Subcutaneous adipose tissue (tissue), 4 donors: Measurements from ENCODE around the gene NCK2. TPM values are rescaled to one million over a fixed set of nuclear protein-coding genes. Genes with fewer than 3 reads are reported as not detected.

Source experiments
- CTCF ChIP-seq: fragments of 450-650 bp; IDR thresholded peaks from one replicate; pipeline ENCODE4 v1.5.1; 2016; ENCODE audit warnings: low read depth, mild to moderate bottlenecking, control low read depth, antibody characterized with exemption, moderate library complexity
- total RNA-seq, 4 donors: library from RNA; depleted of rRNA; stranded (reverse); fragments of >200 nt; gene quantifications; one replicate each; pipeline ENCODE4 v1.1.0, GENCODE V29; 2016

NCK2 gene
- total RNA-seq, 4 donors from 2014 or later: 24.3 to 35.2 (median 27.0) TPM

GRCh38 chr2:105881286-105882136 lies 136.8 kb downstream of the NCK2 start:
- no peak for TF ChIP-seq CTCF

DNA sequence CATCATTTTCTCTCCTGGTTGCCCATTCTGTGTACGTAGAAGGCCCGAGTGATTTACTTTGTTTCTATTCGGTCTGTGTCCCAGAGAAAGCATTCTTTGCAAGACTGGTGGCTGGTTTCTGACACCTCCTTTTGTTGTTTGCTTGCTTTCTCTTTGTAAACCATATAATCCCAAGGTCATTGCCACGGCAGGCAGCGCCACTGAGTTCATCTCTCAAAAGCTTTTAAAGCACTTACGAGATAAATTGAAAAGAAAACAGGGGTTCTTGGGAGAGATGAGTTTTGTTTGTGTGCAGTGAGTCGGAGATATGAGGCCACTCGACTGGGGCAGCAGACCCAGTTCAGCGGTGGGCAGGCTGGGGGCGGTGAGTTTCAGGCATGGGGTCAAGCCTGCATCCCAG lies 137.6 kb downstream of the NCK2 start:
- TF ChIP-seq CTCF: no peak

DNA sequence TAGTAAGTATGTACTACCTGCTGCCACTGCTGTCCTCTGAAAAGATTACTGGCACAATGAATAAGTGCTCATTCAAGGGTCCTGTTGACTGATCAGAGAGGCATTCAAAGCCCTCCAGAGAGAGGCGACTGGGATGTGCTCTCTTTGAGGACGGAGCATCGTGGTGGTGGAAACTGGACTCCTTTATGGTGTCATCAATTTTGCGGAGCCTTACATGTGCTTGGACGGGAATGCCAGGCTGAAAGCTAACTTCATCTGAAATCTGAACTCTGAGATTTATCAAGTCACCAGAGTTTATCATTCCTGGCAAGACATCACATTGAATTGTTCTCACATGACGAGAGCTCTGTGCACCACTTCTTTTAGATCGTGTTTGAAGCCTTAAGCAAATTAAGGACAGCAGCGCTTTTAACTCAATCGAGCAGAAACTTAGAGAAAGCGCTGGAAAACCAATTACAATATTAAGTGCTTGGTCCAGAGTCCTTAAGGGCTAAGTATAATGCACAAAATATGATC lies 138.3 kb downstream of the NCK2 start:
- TF ChIP-seq CTCF: no peak

- no peak for TF ChIP-seq CTCF
These were observed 139.4 kb downstream of the NCK2 start for GRCh38 chr2:105883911-105884694.

- TF ChIP-seq CTCF: no peak
These were observed 140.7 kb downstream of the NCK2 start for GRCh38 chr2:105885456-105885855.

DNA sequence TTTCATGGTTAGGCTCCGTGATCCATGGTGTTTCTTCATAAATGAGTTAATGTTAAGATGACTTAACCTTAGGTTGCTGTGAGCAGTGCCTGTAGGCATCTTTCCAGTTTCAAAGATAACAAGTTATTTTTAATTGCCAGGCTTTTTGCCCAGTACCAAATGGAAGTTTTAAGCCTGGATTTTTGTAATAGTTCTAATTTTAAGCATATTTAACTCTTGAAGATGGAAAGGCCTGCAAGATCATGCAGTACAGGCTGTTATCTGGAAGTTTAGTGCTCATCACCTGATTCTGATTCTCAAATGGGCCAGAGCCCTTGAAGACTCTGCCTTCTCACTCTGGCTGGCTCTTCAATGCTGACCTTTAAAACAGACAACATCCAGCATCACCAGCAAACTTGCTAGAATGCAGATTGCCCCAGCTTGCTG lies 141.3 kb downstream of the NCK2 start:
- TF ChIP-seq CTCF: no peak

GRCh38 chr2:105886687-105887086 lies 142.0 kb downstream of the NCK2 start:
- no peak for TF ChIP-seq CTCF
